ENCODE data around the gene KCNH2. TPM values are rescaled to one million over a fixed set of nuclear protein-coding genes. Genes with fewer than 3 reads are reported as not detected.

Gene KCNH2
- total RNA-seq, 3 donors from 2014 or later = 0.49 to 0.71 (median 0.66) TPM

DNA sequence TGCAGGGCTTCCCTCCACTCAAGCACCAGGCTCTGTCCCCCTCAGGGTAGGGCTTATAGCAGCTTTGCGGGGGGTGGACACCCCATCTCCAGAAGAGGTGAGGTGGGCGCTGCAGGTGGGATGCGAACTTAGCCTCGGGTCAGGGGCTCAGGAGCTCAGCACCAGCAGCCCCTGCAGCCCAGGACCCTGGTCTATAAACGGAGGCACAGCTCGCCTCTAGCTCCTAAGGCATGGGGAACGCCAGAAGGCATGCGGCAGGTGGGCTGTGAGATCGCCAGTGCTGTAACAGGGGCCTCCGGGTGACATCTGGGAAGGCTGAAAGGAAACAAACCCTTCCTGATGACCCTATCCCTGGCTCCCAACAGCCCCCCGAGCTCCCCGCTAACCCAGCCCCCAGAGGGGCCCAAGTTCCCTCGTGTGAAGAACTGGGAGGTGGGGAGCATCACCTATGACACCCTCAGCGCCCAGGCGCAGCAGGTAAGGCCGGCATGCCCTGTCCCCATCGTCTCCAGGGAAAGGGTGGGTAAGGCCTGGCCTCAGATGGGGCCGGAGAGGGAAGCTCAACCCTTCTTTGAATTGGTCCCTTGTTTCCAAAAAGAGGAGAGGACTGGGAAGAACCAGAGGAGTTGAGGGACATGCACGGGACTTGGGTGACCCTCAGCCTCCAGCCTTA is 16.9 kb upstream of the KCNH2 start:
- Mint-ChIP-seq H3K4me3 (no peak overlapping the region), H3K36me3 (ENCODE audit: insufficient read depth) (peaks cover 4% of the 10 kb centered on the region), H3K27me3 (ENCODE audit: low read depth) (peaks cover 2% of the 10 kb centered on the region), H3K4me1 (ENCODE audit: low read depth) (peaks cover 37% of the 10 kb centered on the region), H3K9me3 (peaks cover 15% of the 10 kb centered on the region)
- no peak for DNase-seq
- ATAC-seq = no peak

DNA sequence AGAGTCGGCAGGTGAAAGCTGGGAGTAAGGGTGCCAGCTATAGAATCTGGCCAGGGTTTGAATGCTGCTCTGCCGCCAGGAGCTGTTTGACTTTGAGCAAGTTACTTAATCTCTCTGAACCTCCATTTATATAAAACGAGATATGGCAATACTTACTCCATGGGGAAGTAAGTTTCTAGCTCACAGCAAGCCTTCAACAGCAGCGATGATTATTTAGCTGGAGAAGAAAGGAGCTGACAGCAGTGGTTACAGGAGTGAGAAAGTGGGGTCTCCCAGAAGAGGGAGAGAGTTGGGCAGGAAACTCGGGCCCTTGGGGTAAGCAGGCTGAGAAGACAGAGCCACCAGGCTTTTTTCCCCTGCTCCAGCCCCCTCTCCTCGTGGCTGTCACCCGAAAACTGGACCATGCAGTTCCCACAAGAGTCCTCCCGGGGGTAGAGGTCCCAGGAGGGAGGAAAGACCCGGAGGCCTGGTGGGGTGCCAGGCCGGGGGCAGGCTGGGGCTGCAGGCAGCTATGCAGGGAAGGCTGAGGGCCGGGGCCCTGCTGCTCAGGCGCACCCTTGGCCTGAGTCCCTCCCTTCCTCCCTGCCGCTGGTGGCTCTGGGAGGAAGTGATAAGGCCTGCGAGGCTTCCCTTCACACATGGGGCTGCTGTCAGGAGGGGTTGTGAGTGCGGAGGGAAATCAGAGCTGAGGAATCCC is 16.2 kb upstream of the KCNH2 start:
- Mint-ChIP-seq H3K36me3 (ENCODE audit: insufficient read depth) (peaks cover 4% of the 10 kb centered on the region), H3K9me3 (peaks cover 19% of the 10 kb centered on the region), H3K4me1 (ENCODE audit: low read depth) (peaks cover 37% of the 10 kb centered on the region), H3K27me3 (ENCODE audit: low read depth) (peaks cover 2% of the 10 kb centered on the region), H3K4me3 (no peak overlapping the region)
- peak; percentile 65 to 68 for ATAC-seq
- DNase-seq = no peak

DNA sequence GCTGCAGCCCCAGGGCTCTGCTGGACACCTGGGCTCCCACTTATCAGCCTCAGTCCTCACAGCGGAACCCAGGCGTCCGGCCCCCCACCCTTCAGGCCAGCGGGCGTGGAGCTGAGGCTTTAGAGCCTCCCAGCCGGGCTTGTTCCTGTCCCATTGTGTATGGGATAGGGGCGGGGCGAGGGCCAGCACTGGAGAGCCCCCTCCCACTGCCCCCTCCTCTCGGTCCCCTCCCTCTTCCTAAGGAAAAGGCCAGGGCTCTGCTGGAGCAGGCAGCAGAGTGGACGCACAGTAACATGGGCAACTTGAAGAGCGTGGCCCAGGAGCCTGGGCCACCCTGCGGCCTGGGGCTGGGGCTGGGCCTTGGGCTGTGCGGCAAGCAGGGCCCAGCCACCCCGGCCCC is 15.4 kb upstream of the KCNH2 start:
- peaks cover 35% of the 10 kb centered on the region for H3K4me1 Mint-ChIP-seq (ENCODE audit: low read depth)
- H3K36me3 Mint-ChIP-seq (ENCODE audit: insufficient read depth) = peaks cover 4% of the 10 kb centered on the region
- peaks cover 2% of the 10 kb centered on the region for H3K27me3 Mint-ChIP-seq (ENCODE audit: low read depth)
- peaks cover 19% of the 10 kb centered on the region for H3K9me3 Mint-ChIP-seq
- no peak for DNase-seq
- no peak for ATAC-seq
- no peak overlapping the region for H3K4me3 Mint-ChIP-seq

DNA sequence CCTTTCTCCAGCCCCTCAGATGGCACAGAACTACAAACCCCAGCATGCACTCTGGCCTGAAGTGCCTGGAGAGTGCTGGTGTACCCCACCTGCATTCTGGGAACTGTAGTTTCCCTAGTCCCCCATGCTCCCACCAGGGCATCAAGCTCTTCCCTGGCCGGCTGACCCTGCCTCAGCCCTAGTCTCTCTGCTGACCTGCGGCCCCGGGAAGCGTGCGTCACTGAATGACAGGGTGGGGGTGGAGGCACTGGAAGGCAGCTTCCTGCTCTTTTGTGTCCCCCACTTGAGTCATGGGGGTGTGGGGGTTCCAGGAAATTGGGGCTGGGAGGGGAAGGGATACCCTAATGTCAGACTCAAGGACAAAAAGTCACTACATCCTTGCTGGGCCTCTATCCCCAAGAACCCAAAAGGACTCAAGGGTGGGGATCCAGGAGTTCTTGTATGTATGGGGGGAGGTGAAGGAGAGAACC is 14.7 kb upstream of the KCNH2 start:
- ATAC-seq (peak; percentile 39 to 65), DNase-seq (no peak)
- Mint-ChIP-seq H3K27me3 (ENCODE audit: low read depth) (peaks cover 2% of the 10 kb centered on the region), H3K4me3 (no peak overlapping the region), H3K36me3 (ENCODE audit: insufficient read depth) (peaks cover 4% of the 10 kb centered on the region), H3K4me1 (ENCODE audit: low read depth) (peaks cover 35% of the 10 kb centered on the region), H3K9me3 (peaks cover 19% of the 10 kb centered on the region)

DNA sequence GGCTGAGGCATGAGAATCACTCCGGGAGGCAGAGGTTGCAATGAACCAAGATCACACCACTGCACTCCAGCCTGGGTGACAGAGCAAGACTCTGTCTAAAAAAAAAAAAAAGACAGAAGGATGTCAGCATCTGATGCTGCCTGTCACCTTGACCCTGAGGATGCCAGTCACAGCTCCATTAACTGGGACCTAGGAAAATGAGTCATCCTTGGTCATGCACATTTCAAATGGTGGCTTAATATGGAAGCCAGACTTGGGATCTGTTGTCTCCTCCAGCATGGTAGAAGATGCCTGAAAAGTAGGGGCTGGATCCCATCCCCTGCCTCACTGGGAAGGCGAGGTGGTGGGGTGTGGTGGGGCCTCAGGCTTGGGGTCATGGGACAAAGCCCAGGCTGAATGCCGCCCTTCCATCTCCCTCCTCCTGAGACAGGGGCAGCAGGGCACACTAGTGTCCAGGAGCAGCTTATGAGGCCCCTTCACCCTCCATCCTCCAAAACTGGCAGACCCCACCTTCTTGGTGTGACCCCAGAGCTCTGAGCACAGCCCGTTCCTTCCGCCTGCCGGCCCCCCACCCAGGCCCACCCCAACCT is 14.0 kb upstream of the KCNH2 start:
- Mint-ChIP-seq H3K27me3 (ENCODE audit: low read depth) (peaks cover 2% of the 10 kb centered on the region), H3K36me3 (ENCODE audit: insufficient read depth) (peaks cover 4% of the 10 kb centered on the region), H3K4me1 (ENCODE audit: low read depth) (peaks cover 34% of the 10 kb centered on the region), H3K9me3 (peaks cover 19% of the 10 kb centered on the region), H3K4me3 (no peak overlapping the region)
- ATAC-seq (no peak), DNase-seq (no peak)

DNA sequence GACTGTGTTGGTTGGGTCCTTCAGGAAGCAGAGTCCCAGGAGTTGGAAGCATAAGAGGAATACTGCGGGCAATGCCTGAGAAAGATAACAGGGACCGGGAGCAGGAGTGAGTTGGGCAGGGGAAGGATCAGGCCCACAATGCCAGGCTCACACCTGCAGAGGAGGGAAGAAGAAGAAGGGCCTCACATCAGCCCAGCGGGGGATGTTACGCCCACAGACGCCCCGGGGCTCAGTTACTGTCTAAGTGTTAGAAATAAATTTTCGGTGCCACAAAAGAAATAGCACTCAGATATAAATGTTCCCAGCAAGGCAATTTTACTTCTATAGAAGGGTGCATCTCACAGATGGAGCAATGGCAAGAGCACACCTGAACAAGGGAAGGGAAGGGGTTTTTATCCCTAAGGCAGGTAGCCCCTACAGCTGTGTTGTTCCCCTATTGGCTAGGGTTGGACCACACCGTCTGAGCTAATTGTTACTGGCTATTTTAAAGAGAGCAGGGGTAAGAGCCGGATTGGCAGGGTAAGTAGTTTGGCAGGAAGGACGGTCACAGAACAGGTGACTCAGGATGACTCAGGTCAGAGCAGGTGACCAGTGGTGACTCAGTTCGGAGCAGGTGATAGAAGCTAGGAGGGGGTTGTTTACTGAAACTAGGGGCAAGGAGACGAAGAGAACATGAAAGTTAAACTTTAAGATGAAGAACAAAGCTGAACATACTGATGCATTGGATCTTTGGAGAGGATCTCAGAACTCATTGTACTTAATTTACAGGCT is 12.5 kb upstream of the KCNH2 start, which contains the start of gene NOS3:
TSS of gene NOS3 (plus strand) at position 602 of the 771 bp plus-strand sequence. CDS start 2,787 bp downstream, outside the sequence.
- Mint-ChIP-seq H3K4me1 (ENCODE audit: low read depth) (peaks cover 32% of the 10 kb centered on the region), H3K4me3 (peak within 1 kb of the TSS; percentile 13), H3K27me3 (ENCODE audit: low read depth) (peaks cover 2% of the 10 kb centered on the region), H3K9me3 (peaks cover 19% of the 10 kb centered on the region), H3K36me3 (ENCODE audit: insufficient read depth) (peaks cover 4% of the 10 kb centered on the region)
- no peak for ATAC-seq
- no peak for DNase-seq

DNA sequence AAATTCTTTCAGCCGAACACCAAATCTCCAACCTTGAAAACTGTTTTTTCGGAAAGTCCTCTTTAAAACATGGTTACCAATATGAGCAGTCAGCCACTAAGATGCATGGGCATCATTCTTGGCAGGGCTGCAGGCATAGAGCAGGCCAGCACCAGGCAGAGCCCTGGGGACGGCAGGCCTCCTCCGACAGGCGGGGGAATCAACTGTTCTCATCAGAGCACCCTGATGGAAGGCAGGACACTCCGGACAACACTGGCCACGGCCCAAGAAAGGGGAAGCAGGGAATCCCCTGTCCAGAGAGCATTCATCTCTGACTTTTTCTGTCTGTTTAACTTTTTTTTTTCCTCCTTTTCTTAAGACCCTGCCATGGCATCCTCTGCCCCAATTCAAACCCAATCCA is 11.3 kb upstream of the KCNH2 start:
- Mint-ChIP-seq H3K4me3 (no peak overlapping the region), H3K27me3 (ENCODE audit: low read depth) (peaks cover 2% of the 10 kb centered on the region), H3K36me3 (ENCODE audit: insufficient read depth) (peaks cover 4% of the 10 kb centered on the region), H3K9me3 (peaks cover 19% of the 10 kb centered on the region), H3K4me1 (ENCODE audit: low read depth) (peaks cover 26% of the 10 kb centered on the region)
- DNase-seq = no peak
- no peak for ATAC-seq

DNA sequence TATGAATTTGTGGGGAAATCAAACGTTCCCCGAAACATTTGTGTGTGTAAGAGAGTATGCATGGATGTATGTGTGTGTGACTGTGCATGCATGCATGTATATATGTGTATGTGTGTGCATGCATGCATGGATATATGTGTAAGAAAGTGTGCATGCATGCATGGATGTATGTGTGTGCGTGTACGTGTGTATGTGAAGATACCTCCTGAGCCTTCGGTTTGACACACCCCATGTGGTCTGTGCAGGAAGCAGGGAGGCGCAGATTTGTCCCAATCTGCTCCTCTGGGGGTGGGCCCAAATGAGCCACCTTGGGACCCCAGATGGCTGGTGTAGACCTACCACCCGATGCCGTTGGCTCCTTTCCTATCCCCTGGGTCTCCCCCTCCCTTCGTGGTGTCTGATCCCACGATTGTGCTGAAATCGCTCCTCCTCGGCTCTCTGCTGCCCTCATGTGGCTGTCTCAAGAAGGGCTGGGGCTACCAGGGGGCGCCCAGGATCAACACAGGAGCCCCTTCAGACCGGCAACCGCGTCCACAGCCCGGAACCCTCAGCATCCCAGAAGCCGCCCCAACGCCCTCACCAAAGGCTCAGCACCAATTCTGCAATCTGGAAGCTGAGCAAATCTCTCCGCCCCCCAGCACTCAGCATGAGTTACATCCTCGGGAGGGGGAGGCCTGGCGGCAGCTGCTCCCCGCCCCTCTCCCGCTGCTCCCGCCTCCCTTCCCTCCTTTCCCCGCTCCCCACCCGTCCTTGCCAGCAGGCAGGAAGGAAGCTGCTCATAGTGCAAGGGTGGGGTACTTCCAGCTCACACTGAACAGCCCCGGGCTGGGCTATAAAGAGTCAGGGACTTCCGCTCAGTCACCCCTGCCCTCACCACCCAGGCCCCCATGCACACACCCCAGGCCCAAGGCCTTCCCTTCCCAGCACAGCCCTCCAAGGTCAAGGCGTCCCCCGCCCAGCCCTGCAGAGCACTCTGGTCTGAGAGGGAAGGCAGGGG is 10.4 kb upstream of the KCNH2 start:
- ATAC-seq (peak; percentile 64 to 71), DNase-seq (peak; percentile 67)
- H3K4me1 Mint-ChIP-seq (ENCODE audit: low read depth) = peaks cover 21% of the 10 kb centered on the region
- H3K9me3 Mint-ChIP-seq = peaks cover 19% of the 10 kb centered on the region
- H3K36me3 Mint-ChIP-seq (ENCODE audit: insufficient read depth) = peaks cover 4% of the 10 kb centered on the region
- peak overlapping the region; percentile 38 for H3K4me3 Mint-ChIP-seq
- peaks cover 5% of the 10 kb centered on the region for H3K27me3 Mint-ChIP-seq (ENCODE audit: low read depth)

DNA sequence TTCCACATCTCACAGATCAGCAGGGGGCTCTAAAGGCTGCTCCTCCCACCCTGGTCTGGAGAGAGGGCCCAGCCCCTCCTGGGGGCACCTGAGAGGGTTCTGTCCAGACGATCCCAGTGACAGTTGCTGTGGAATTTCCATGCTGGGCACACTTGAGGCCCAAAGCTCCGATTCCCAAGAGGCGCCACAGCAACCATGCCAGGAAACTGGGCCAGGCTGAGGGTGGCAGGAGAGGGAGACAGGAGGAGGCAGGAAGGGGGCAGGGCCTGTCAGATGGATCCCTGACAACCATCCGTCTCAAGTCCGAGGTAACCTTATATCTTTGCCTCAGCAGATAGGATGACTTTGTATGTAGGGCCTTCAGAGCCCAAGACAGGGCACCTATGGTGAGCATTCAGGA is 8.4 kb upstream of the KCNH2 start:
- DNase-seq (no peak), ATAC-seq (no peak)
- H3K4me1 Mint-ChIP-seq (ENCODE audit: low read depth) = peaks cover 20% of the 10 kb centered on the region
- H3K4me3 Mint-ChIP-seq = no peak overlapping the region
- peaks cover 11% of the 10 kb centered on the region for H3K27me3 Mint-ChIP-seq (ENCODE audit: low read depth)
- peaks cover 19% of the 10 kb centered on the region for H3K9me3 Mint-ChIP-seq
- H3K36me3 Mint-ChIP-seq (ENCODE audit: insufficient read depth) = peaks cover 4% of the 10 kb centered on the region

DNA sequence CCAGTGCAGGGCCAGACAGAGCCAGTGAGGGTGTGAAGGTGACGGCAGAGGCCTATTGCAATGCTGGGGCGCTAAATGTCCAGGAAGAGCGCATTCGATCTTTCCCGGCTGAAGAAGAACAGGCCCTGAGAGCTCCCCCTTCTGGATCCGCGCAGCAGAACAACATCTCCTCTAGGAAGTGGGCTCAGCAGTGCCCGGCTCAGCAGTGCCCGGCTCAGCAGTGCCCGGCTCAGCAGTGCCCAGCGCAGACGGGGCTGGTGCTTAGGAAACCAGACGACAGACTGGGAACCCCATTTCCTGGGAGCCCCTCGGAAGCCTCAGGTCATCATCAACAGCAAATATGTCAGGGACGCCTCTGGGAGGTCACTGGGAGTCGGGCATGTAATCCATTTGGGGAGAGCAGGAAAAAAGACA is 8.0 kb upstream of the KCNH2 start:
- peaks cover 4% of the 10 kb centered on the region for H3K36me3 Mint-ChIP-seq (ENCODE audit: insufficient read depth)
- ATAC-seq = peak; percentile 71 to 72
- H3K9me3 Mint-ChIP-seq = peaks cover 15% of the 10 kb centered on the region
- H3K27me3 Mint-ChIP-seq (ENCODE audit: low read depth) = peaks cover 13% of the 10 kb centered on the region
- no peak overlapping the region for H3K4me3 Mint-ChIP-seq
- DNase-seq = peak; percentile 50
- H3K4me1 Mint-ChIP-seq (ENCODE audit: low read depth) = peaks cover 20% of the 10 kb centered on the region

DNA sequence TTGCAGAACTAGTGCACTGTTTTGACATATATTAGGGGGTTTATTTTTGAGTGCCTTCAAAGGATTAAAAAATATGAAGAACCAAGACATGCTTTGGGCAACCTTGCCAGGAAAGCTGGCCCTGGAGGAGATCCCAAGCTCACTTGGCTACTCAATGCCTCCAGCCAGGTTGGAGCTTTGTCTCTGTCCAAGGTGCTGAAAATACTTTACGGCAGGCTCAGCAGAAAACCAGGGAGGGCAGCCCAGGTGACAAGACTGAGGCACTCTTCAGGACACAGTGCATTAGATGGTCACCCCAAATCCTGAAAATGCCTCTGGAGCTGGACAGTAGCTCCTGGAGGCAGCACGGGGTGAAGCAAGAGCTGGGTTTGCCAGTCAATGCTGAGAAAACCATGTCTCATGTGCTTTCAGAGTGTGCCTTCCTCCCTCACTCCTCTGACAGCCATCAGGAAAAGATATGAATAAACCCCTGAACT is 5.8 kb upstream of the KCNH2 start:
- H3K9me3 Mint-ChIP-seq = no peaks in the 10 kb centered on the region
- DNase-seq (no peak), ATAC-seq (no peak)
- peaks cover 27% of the 10 kb centered on the region for H3K27me3 Mint-ChIP-seq (ENCODE audit: low read depth)
- H3K36me3 Mint-ChIP-seq (ENCODE audit: insufficient read depth) = no peaks in the 10 kb centered on the region
- H3K4me1 Mint-ChIP-seq (ENCODE audit: low read depth) = peaks cover 18% of the 10 kb centered on the region
- no peak overlapping the region for H3K4me3 Mint-ChIP-seq

DNA sequence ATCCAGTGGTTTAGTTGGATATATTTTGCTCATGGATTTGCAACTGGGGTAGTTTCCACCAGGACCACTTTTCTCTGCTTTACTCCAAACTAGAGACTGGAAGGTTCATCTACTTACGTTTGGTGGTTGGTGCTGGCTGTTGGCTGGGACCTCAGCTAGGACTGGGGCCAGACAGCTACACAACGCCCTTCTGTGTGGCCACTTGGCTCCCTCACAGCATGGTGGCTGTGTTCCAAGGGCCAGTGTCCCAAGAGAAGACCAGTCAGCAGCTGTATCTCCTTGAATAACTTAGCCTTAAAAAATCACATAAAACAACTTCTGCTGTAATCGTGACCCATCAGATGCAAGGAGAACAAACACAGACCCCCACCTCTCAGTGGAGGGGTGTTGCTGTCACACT is 4.2 kb upstream of the KCNH2 start:
- H3K9me3 Mint-ChIP-seq = no peaks in the 10 kb centered on the region
- peaks cover 12% of the 10 kb centered on the region for H3K4me1 Mint-ChIP-seq (ENCODE audit: low read depth)
- H3K27me3 Mint-ChIP-seq (ENCODE audit: low read depth) = peaks cover 36% of the 10 kb centered on the region
- ATAC-seq (no peak), DNase-seq (no peak)
- H3K36me3 Mint-ChIP-seq (ENCODE audit: insufficient read depth) = no peaks in the 10 kb centered on the region
- no peak overlapping the region for H3K4me3 Mint-ChIP-seq

DNA sequence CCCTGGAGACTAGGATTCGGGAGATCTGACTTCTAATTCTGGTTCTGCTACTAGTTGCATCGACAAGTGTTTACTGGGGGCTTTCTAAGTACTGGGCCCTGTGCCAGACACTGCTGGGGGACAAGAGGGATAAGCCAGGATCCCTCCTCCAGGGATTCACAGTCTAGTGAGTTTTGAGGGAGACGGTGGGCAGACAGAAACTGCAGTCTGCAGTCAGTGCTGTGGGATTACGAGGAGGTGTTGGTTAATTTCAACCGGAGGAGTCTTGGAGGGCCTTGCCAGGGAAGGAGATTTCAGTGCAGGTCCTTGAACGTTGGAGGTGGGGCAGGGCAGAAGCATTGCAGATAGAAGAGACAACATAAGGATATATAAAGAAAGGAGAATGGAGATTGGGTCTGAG is 3.5 kb upstream of the KCNH2 start:
- Mint-ChIP-seq H3K27me3 (ENCODE audit: low read depth) (peaks cover 43% of the 10 kb centered on the region), H3K9me3 (no peaks in the 10 kb centered on the region)

More for the DNA sequence above, 3.5 kb upstream of the KCNH2 start:
- Mint-ChIP-seq H3K36me3 (ENCODE audit: insufficient read depth) (no peaks in the 10 kb centered on the region), H3K4me1 (ENCODE audit: low read depth) (peaks cover 18% of the 10 kb centered on the region), H3K4me3 (no peak overlapping the region)
- ATAC-seq = no peak
- DNase-seq = no peak

Measured in activated T-cell treated with anti-CD3 and anti-CD28 coated beads, Interleukin-2, amount 50 U/mL, for 4 hours (primary cell).